Stimulated activated CD4-positive, alpha-beta T cell treated with anti-CD3 and anti-CD28 coated beads, Interleukin-4, amount 100 ng/mL, for 1 hour (primary cell): ENCODE results near the gene ANKS1B.

Experiments used
- DNase-seq: peaks from one replicate; pipeline ENCODE4 v3.0.0-alpha.2; 2020

ANKS1B gene

GRCh38 chr12:99959549-99960170 lies 25.1 kb downstream of the ANKS1B start:
- DNase-seq: no peak

- DNase-seq: no peak
Observed at GRCh38 chr12:99957866-99958466, 26.8 kb downstream of the ANKS1B start.

- DNase-seq: no peak
Observed at GRCh38 chr12:99954724-99955123, 30.0 kb downstream of the ANKS1B start.

DNA sequence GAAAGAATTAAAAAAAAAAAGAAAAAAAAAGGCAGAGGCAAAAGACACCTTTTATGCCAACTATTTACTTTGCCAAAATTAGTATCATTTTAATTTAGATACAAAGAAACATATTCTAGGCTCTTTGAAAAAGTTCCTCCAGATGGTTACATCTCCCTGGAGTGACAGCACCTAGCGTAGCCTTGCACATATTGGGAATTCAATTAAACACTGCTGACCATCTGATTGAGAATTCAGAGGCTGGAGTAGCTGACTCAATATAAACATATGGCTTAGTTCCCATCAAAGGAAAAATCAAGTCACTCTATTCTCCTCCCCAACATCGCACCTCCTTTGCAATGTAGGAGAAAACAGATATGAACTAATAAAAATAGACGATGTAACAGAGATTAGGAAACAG lies 36.4 kb downstream of the ANKS1B start:
- DNase-seq: no peak

DNA sequence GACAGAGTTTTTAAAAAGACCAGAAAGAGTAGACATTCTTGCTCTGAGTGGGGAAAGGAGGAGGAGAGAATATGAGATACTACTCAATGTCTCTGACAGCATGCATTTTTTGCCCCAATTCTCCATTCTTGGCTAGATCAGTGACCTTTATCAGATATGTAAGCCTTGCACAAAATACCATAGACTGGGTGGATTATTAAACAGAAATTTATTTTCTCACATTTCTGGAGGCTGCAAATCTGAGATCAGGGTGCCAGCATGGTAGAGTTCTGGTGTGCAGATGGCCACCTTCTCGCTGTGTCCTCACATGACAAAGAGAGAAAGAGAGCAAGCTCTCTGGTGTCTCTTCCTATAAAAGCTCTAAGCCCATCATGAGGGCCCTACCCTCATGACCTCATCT lies 38.6 kb downstream of the ANKS1B start:
- DNase-seq: no peak

DNA sequence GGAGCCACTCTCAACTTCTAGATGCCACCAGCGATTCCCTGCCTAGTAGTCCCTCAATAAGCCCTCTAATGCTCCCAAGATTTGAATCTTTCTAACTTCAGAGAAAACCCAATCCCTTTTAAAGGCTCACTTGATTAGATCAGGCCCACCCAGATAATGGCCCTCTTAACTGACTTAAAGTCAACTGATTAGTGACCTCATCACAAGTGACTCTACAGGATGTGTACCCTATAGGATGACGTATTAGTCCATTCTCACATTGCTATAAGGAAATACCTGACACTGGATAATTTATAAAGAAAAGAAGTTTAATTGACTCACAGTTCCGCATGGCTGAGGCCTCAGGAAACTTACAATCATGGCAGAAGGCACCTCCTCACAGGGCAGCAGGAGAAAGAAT lies 49.1 kb downstream of the ANKS1B start:
- DNase-seq: no peak

DNA sequence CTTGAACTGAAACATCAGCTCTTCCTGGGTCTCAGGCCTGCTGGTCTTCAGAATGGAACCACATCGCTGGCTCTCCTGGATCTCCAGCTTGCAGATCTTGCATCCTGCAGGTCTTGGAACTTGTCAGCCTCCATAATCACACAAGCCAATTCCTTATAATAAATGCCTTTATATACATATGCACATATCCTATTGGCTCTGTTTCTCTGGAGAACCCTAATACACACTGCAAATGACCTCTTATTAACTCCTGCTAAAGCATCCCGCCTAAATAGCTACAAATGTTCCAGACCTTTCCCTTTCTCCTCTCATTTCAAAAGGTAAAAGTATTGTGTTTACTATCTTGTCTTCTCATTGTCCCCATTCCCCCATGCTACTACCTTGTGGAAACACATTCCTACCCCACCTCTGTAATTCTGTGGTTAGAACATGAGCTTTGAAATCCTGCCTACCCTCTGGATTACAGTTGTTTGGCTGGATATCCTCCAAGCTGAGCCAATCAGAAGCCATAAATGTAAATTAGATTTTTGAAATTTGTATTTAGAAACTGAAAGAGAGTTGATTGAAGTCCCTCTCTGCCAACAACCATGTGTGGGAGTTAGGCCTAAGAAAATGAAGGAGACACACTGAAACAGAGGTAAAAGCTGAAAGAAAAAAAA lies 58.1 kb downstream of the ANKS1B start:
- DNase-seq: no peak

DNA sequence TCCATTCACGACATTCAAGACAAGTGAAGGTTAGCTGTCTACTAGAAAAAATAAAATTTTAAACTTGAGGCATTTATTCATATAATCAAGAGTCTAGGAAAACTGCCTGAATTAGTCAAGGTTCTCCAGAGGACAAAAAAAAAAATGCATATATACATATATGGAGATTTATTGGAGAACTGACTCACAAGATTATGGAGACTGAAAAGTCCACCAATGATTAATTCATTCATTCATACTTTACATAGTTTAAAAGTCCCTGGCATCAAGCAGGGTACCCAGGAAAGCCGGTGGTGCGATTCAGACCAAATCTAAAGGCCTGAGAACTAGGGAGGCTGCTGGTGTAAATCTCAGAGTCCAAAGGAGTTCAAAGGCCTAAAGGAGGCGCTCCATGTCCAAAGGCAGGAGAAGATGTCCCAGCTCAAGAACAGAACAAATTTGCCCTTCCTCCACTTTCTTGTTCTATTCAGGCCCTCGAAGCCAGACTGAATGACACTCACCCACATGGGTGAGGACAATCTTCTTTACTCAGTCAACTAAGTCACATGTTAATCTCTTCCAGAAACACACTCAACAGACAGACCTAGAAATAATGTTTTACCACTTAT lies 64.3 kb downstream of the ANKS1B start:
- DNase-seq: no peak

- no peak for DNase-seq
Observed at GRCh38 chr12:99917711-99918402, 66.9 kb downstream of the ANKS1B start.

DNA sequence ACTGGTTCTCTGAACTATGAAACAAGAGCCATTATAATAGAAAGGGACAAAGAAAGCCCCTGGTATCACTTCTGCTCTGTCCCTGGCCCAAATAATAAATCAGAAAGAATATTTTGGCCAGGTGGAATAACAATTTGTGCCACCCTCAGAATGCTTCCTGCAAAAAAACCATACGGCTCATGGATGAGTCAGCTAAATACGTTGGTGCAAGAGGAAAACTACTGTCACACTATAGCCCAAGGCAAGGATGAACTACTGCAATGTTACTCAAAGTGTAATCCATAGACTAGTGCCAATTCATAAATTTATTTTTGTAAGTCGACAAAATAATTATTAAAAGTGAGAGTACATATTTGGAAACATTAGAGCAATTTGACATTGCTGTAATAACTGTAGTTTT lies 68.2 kb downstream of the ANKS1B start:
- no peak for DNase-seq

GRCh38 chr12:99915251-99916082 lies 69.3 kb downstream of the ANKS1B start:
- no peak for DNase-seq

DNA sequence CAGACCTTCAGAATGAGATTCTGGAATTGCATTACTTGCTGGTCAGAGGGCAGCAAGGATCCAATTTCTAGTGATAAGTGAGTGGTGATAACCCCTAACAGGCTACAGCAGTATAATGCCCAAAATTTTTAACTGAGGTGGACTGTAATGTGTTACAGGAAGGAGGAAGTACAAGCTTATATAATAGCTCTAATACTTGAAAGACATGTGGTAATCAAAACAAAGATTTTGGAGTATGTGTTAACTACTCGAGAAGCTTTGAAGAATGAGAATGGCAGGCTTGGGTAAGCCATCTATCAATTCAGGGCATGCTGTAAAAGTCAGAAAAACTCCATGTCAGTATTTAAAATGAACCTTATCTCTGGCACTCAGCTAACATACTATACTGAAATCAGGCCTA lies 70.5 kb downstream of the ANKS1B start:
- DNase-seq: no peak

GRCh38 chr12:99911967-99912366 lies 72.8 kb downstream of the ANKS1B start:
- DNase-seq: no peak

DNA sequence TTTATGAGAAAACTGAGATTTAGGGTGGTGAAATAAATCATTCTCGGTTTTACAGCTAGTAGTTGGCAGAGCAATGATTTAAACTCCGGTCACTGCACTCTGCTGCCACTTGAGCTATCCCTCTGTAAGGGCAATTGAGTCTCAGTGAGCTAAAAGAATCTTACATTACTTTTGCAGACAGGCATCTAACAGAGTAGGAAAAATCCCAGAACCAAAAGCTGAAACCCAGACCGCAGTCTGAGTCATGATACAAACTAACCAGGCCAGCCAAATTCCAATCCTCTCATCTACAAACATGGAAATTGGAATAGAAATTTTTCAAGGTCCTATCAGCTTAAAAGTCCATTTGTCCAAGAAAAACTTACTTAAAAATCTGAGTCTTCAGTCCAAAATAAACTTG lies 73.7 kb downstream of the ANKS1B start:
- DNase-seq: no peak

GRCh38 chr12:99910342-99910741 lies 74.4 kb downstream of the ANKS1B start:
- no peak for DNase-seq

DNA sequence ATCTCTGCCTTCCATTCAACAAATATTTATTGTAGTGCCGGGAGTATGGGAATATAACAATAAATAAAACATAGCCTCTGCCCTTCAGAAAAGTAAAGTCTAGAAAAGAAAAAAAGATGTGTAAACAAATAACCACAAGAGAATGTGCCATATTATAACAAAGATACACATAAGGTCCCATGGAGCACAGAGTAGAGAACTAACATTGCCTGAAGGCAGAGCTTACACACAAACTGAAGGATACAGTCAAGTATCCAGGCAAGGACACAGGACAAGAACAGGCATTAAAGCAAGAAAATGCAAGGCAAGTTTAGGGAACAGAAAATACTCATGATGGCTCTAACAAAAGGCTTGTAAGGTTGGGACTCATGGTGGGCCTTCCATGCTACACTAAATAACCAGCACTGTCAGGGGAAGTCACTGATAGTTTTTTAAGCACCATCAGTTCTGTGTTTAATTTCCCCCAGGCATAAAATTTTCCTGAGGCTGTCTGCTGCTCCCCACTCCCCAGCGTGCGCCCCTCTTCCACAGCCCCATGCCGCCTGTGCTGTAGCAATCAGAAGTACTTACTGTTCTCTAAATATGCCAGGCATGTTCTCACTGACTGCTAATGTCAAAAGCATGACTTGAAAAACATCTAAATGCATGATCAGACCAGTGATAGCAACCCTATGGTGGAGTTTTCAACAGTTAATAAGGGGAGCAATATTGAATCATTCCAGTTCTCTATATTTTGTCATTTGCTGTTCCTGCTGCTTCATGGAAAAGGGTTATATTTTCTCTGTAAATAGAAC lies 77.8 kb downstream of the ANKS1B start:
- DNase-seq: no peak

- DNase-seq: no peak
Observed at GRCh38 chr12:99901181-99901580, 83.6 kb downstream of the ANKS1B start.

DNA sequence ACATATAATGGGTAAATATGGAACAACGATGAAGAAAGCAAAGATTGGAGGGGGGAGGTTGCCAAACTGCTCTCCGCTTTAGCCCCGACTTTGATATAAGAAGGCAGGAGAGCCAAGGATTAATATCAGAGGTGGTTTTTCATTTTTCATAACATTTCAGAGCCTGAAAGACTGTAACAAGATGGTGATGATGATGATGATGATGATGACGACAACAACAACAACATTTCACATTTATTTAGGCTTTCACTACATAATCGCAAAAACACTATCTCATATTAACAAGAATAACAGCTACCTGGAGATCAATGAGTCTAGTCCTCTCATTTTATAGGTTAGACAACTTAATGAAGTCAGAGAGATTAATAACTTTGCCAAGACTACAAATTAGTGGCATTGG lies 86.1 kb downstream of the ANKS1B start:
- DNase-seq: no peak

- no peak for DNase-seq
Observed at GRCh38 chr12:99879439-99879838, 105.3 kb downstream of the ANKS1B start.

DNA sequence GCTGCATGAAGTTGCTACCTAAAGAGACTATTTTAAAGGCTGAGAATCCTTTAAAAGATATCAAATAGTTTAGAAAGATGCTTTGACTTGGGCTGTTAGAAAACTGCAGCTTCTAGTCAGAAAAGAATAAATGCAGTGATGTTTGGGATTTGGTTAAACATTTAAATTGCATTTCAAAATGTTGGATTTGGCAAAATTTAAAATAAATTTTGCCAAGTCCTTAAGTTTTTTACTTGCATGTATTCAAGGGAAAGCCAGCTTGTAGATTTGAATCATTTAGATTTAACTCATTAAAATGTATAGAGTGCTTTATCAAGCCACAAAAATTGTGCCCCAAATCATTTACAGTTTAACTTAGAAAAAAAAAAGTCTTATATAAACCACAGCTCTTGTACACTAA lies 109.7 kb downstream of the ANKS1B start:
- no peak for DNase-seq

DNA sequence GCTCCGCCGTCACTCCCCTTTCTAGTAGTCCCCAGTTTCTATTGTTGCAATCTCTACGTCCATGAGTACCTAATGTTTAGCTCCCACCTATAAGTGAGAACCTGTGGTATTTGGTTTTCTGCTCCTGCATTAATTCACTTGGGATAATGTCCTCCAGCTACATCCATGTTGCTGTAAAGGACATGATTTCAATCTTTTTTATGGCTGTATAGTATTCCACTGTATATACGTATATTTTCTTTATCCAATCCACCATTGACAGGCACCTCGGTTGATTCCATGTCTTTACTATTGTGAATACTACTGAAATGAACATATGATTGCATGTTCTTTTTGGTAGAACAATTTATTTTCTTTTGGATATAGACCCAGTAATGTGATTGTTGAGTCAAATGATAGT lies 114.7 kb downstream of the ANKS1B start:
- DNase-seq: no peak

DNA sequence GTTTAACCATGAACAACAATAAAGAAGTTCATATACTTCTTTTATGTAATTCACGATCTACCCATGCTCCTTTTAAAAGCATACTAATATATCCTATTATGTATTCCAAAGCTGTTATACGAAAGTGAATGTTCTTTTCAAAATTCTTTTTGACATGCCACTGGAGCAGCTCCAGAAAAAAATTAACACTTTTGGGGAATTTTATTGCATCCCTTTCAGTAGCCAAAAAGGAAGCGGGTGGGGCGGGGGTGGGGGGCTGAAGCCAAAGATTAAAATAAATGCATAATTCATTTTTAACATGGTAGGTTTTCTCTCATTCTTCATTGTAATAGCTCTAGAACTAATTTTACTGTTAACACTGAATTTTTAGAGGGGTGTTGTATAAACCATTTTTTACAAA lies 123.0 kb downstream of the ANKS1B start:
- no peak for DNase-seq
